ENCODE data around the gene SUN5. TPM values are rescaled to one million over a fixed set of nuclear protein-coding genes. Genes with fewer than 3 reads are reported as not detected.

The SUN5 gene
- polyA plus RNA-seq, 4 donors, result not detected

- DNase-seq (ENCODE audit: low read depth in 4 of 4, low spot score in 2 of 4), result no peak
Observed at GRCh38 chr20:33027769-33028751, 23.8 kb upstream of the SUN5 start.

GRCh38 chr20:33026779-33027759 lies 22.8 kb upstream of the SUN5 start:
- no peak for DNase-seq (ENCODE audit: low read depth in 4 of 4, low spot score in 2 of 4)

- DNase-seq (ENCODE audit: low read depth in 4 of 4, low spot score in 2 of 4), result no peak
Observed at GRCh38 chr20:33026072-33026778, 22.0 kb upstream of the SUN5 start.

GRCh38 chr20:33025318-33025876 lies 21.2 kb upstream of the SUN5 start:
- no peak for DNase-seq (ENCODE audit: low read depth in 4 of 4, low spot score in 2 of 4)

GRCh38 chr20:33024609-33025317 lies 20.5 kb upstream of the SUN5 start:
- no peak for DNase-seq (ENCODE audit: low read depth in 4 of 4, low spot score in 2 of 4)

- DNase-seq (ENCODE audit: low read depth in 4 of 4, low spot score in 2 of 4), result no peak
Observed at GRCh38 chr20:33024243-33024560, 20.0 kb upstream of the SUN5 start.

GRCh38 chr20:33023439-33024242 lies 19.4 kb upstream of the SUN5 start:
- DNase-seq (ENCODE audit: low read depth in 4 of 4, low spot score in 2 of 4), result no peak

- DNase-seq (ENCODE audit: low read depth in 4 of 4, low spot score in 2 of 4), result no peak
Observed at GRCh38 chr20:33022694-33023438, 18.6 kb upstream of the SUN5 start.

- no peak for DNase-seq (ENCODE audit: low read depth in 4 of 4, low spot score in 2 of 4)
Observed at GRCh38 chr20:33022289-33022688, 18.1 kb upstream of the SUN5 start.

GRCh38 chr20:33021879-33022278 lies 17.6 kb upstream of the SUN5 start:
- no peak for DNase-seq (ENCODE audit: low read depth in 4 of 4, low spot score in 2 of 4)

GRCh38 chr20:33020278-33021161 lies 16.3 kb upstream of the SUN5 start:
- no peak for DNase-seq (ENCODE audit: low read depth in 4 of 4, low spot score in 2 of 4)

GRCh38 chr20:33019465-33020277 lies 15.4 kb upstream of the SUN5 start:
- no peak for DNase-seq (ENCODE audit: low read depth in 4 of 4, low spot score in 2 of 4)

- DNase-seq (ENCODE audit: low read depth in 4 of 4, low spot score in 2 of 4), result no peak
Observed at GRCh38 chr20:33018169-33018931, 14.1 kb upstream of the SUN5 start.

- DNase-seq (ENCODE audit: low read depth in 4 of 4, low spot score in 2 of 4), result no peak
Observed at GRCh38 chr20:33017542-33017941, 13.3 kb upstream of the SUN5 start.

GRCh38 chr20:33016581-33017109 lies 12.4 kb upstream of the SUN5 start:
- DNase-seq (ENCODE audit: low read depth in 4 of 4, low spot score in 2 of 4), result no peak
